ENCODE results near the gene TCF7L1.

The TCF7L1 gene

GRCh38 chr2:85167479-85167878 lies 34.3 kb downstream of the TCF7L1 start (continued):
- TF ChIP-seq RARB (CRISPR knock-in tag; IDR thresholded peaks at IDR 0.05) (no peak), TSHZ2 (CRISPR knock-in tag; IDR thresholded peaks at IDR 0.05) (no peak), ISL1 (CRISPR knock-in tag; IDR thresholded peaks at IDR 0.05) (no peak), BACH2 (CRISPR knock-in tag; IDR thresholded peaks at IDR 0.05; ENCODE audit: borderline replicate concordance) (no peak), ZFP3 (CRISPR knock-in tag; IDR thresholded peaks at IDR 0.05) (no peak), ZNF565 (CRISPR knock-in tag; conservative IDR thresholded peaks at IDR 0.05; ENCODE audit: low read depth) (no peak), GLIS3 (CRISPR knock-in tag; IDR thresholded peaks at IDR 0.05) (no peak), TOX (CRISPR knock-in tag; IDR thresholded peaks at IDR 0.05; ENCODE audit: borderline replicate concordance) (no peak)

- ATAC-seq = no peak
- TF ChIP-seq ZNF70 (CRISPR knock-in tag; IDR thresholded peaks at IDR 0.05) (no peak), PATZ1 (CRISPR knock-in tag; IDR thresholded peaks at IDR 0.05; ENCODE audit: borderline replicate concordance) (no peak), TCF4 (CRISPR knock-in tag; IDR thresholded peaks at IDR 0.05; ENCODE audit: borderline replicate concordance) (no peak), CSDC2 (CRISPR knock-in tag; IDR thresholded peaks at IDR 0.05) (no peak), ZFP3 (CRISPR knock-in tag; IDR thresholded peaks at IDR 0.05) (no peak), CSRNP3 (CRISPR knock-in tag; IDR thresholded peaks at IDR 0.05) (no peak), RARB (CRISPR knock-in tag; IDR thresholded peaks at IDR 0.05) (no peak), TOX (CRISPR knock-in tag; IDR thresholded peaks at IDR 0.05; ENCODE audit: borderline replicate concordance) (no peak), ZC3H10 (CRISPR knock-in tag; IDR thresholded peaks at IDR 0.05) (no peak), OSR1 (CRISPR knock-in tag; IDR thresholded peaks at IDR 0.05) (no peak), ISL1 (CRISPR knock-in tag; IDR thresholded peaks at IDR 0.05) (no peak), ESRRG (CRISPR knock-in tag; IDR thresholded peaks at IDR 0.05) (no peak), ZFP30 (CRISPR knock-in tag; IDR thresholded peaks at IDR 0.05) (no peak), GLIS3 (CRISPR knock-in tag; IDR thresholded peaks at IDR 0.05) (no peak), ARNTL (CRISPR knock-in tag; IDR thresholded peaks at IDR 0.05; ENCODE audit: borderline replicate concordance, low read depth) (no peak), POU6F1 (CRISPR knock-in tag; IDR thresholded peaks at IDR 0.05; ENCODE audit: borderline replicate concordance, low read depth) (no peak)
Measured at GRCh38 chr2:85168942-85169341, 35.8 kb downstream of the TCF7L1 start.

- no peak for ATAC-seq
- TF ChIP-seq CSRNP3 (CRISPR knock-in tag; IDR thresholded peaks at IDR 0.05) (no peak), GLIS3 (CRISPR knock-in tag; IDR thresholded peaks at IDR 0.05) (no peak), BACH2 (CRISPR knock-in tag; IDR thresholded peaks at IDR 0.05; ENCODE audit: borderline replicate concordance) (no peak), ZC3H10 (CRISPR knock-in tag; IDR thresholded peaks at IDR 0.05) (no peak), TOX (CRISPR knock-in tag; IDR thresholded peaks at IDR 0.05; ENCODE audit: borderline replicate concordance) (no peak), ZNF8 (CRISPR knock-in tag; IDR thresholded peaks at IDR 0.05) (no peak), POU6F1 (CRISPR knock-in tag; IDR thresholded peaks at IDR 0.05; ENCODE audit: borderline replicate concordance, low read depth) (no peak), ISL1 (CRISPR knock-in tag; IDR thresholded peaks at IDR 0.05) (no peak), CSDC2 (CRISPR knock-in tag; IDR thresholded peaks at IDR 0.05) (no peak), PPARA (CRISPR knock-in tag; IDR thresholded peaks at IDR 0.05; ENCODE audit: borderline replicate concordance) (no peak), ZFP30 (CRISPR knock-in tag; IDR thresholded peaks at IDR 0.05) (no peak), RARB (CRISPR knock-in tag; IDR thresholded peaks at IDR 0.05) (no peak), TSHZ2 (CRISPR knock-in tag; IDR thresholded peaks at IDR 0.05) (no peak), ZNF565 (CRISPR knock-in tag; conservative IDR thresholded peaks at IDR 0.05; ENCODE audit: low read depth) (no peak)
Measured at GRCh38 chr2:85169581-85169980, 36.4 kb downstream of the TCF7L1 start.

Data from SK-N-SH treated with all-trans-retinoic acid at 6 μM for 48 hours (cell line).